Measurements from ENCODE around the gene PRMT3. TPM values are rescaled to one million over a fixed set of nuclear protein-coding genes. Genes with fewer than 3 reads are reported as not detected.

Gene PRMT3
- total RNA-seq, 1 experiment from 2014 or later, result 22.6 TPM

- H2BK12ac ChIP-seq (ENCODE audit: insufficient read length, low read depth, low read length), result no peak overlapping the region
- WGBS (ENCODE audit: extremely low coverage, insufficient read length, low lambda C conversion rate), result no CpG with 5 or more reads among the region's 3 CpGs
- no peak overlapping the region for H3K27ac Mint-ChIP-seq
- no peak overlapping the region for H2BK20ac ChIP-seq (ENCODE audit: low read depth, low read length, poor library complexity, severe bottlenecking)
- H3K14ac ChIP-seq (ENCODE audit: insufficient read depth, low read length), result no peak overlapping the region
- H3K4ac ChIP-seq (ENCODE audit: low read depth, low read length), result no peak overlapping the region
- H3K4me1 Mint-ChIP-seq, result peaks cover 8 to 19% of the 10 kb centered on the region in 2 experiments
- no peak overlapping the region for H3K9ac ChIP-seq (ENCODE audit: extremely low read depth, insufficient read length, low read length)
- no peak overlapping the region for H2AK5ac ChIP-seq (ENCODE audit: insufficient read length, low read length)
- no peaks in the 10 kb centered on the region for H4K20me1 ChIP-seq (ENCODE audit: control insufficient read depth, insufficient read depth, insufficient read length)
- no peak overlapping the region for H2AFZ ChIP-seq (ENCODE audit: low read length)
- H3K9me3 ChIP-seq (ENCODE audit: control insufficient read depth, low read depth, low read length), result no peaks in the 10 kb centered on the region
- no peak overlapping the region for H3K4me3 Mint-ChIP-seq
- no peak overlapping the region for H4K91ac ChIP-seq (ENCODE audit: insufficient read length, low read depth, low read length)
- no peak overlapping the region for H3K23ac ChIP-seq (ENCODE audit: insufficient read length, low read depth, low read length)
- H3K56ac ChIP-seq (ENCODE audit: insufficient read length, low read depth, low read length), result no peak overlapping the region
- no peak overlapping the region for H3K4me2 ChIP-seq (ENCODE audit: insufficient read depth, insufficient read length, low read length)
- H2BK120ac ChIP-seq (ENCODE audit: low read depth, low read length, poor library complexity, severe bottlenecking), result no peak overlapping the region
- no peaks in the 10 kb centered on the region for H3K4me1 ChIP-seq (ENCODE audit: insufficient read depth, low read length)
- H3K27ac ChIP-seq (ENCODE audit: insufficient read length, low read depth, low read length), result no peak overlapping the region
- no peak overlapping the region for H4K8ac ChIP-seq (replicated peaks; ENCODE audit: insufficient read length, low read depth, low read length)
- peaks cover 21 to 24% of the 10 kb centered on the region in 2 experiments for H3K9me3 Mint-ChIP-seq
- no peaks in the 10 kb centered on the region for H3K27me3 ChIP-seq (ENCODE audit: insufficient read depth, low read length)
- no peak for TF ChIP-seq CTCF (conservative IDR thresholded peaks at IDR 0.05)
- no peak overlapping the region for H4K5ac ChIP-seq (ENCODE audit: insufficient read length, low read depth, low read length)
- H3K79me2 ChIP-seq (ENCODE audit: insufficient read depth, low read length), result no peaks in the 10 kb centered on the region
- no peak overlapping the region for H3K18ac ChIP-seq (ENCODE audit: insufficient read length, low read depth, low read length)
- H3K36me3 Mint-ChIP-seq (ENCODE audit: insufficient read depth in 1 of 3, low read depth in 3 of 3), result peaks cover 14 to 30% (median 14%) of the 10 kb centered on the region in 3 experiments
- H3K23me2 ChIP-seq (ENCODE audit: insufficient read length, low read depth, low read length, poor library complexity, severe bottlenecking), result no peaks in the 10 kb centered on the region
- H3K27me3 Mint-ChIP-seq (ENCODE audit: low read depth), result peaks cover 4% of the 10 kb centered on the region
- no peak overlapping the region for H3T11ph ChIP-seq (ENCODE audit: low read length)
- H2BK15ac ChIP-seq (ENCODE audit: low read depth, low read length), result no peak overlapping the region
- DNase-seq, result no peak
- no peak overlapping the region for H2BK5ac ChIP-seq (ENCODE audit: insufficient read length, low read length)
- H3K79me1 ChIP-seq (ENCODE audit: insufficient read depth, low read depth, low read length, poor library complexity, severe bottlenecking), result no peaks in the 10 kb centered on the region
Observed at GRCh38 chr11:20536365-20536764, 148.8 kb downstream of the PRMT3 start.
